Measurements from ENCODE around the gene PKD1L1.
"Not testable (repeated sequence)": the region's sequence is repeated elsewhere in the genome, so short reads cannot be mapped to it uniquely, and the experiment has no call there.

Gene PKD1L1

DNA sequence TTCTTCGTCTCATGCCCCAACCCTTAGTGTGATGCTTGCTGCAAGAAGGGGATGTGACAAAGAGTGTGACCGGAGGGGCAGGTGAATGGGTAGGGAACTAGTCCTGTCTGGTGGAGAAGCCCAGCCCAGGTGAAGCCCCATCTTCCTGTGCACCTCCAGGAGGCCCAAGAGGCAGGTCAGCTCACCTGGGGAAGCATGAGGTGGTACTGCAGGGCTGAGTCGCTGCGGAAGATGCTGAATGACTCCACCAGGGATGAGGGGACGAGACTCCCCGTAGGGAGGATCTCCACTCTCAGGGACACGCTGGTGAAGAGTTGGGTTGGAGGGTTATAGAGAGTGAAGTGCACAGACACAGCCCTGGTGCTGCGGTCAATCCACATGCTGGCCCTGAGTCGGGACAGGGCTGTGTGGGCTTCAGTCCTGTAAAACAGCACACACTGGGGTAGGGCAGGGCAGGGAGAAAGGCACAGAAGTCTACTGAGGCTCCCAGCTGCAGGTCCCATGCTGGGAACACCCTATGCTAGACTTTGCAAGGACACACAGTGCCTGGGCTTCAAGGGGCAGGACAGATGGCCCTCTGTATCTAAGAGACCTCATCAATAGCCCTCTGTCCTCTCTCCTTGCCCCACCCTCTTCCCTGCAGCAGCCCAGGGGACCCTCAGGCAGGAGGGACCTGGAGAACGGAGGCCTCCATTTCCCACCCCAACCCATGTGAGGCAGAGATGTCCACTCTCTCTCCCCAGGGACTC, 136.5 kb downstream of the PKD1L1 start:
- no peak overlapping the region for H3K4me3 ChIP-seq (ENCODE audit: low read depth, low read length)
- DNase-seq (ENCODE audit: low read depth), result no peak

DNA sequence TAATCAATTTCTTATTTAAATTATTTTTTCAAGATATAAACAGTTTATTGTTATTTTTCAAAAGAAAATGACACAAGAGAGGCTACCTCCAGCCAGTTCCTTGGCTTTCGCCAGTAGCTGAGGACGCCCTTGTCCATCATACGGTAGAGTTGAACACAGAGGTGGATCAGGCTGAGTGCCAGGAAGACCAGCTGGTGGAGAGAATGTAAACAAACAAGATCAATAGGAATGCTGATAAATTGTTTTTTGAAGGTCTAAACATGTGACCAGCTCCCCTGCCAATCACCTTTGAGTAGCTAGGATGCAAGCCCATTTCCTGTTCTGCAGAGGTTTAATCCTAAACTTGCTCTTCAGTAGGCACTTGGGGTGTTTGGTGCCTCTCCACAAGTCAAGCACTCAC, 138.9 kb downstream of the PKD1L1 start:
- no peak for DNase-seq (ENCODE audit: low read depth)
- no peak overlapping the region for H3K4me3 ChIP-seq (ENCODE audit: low read depth, low read length)

DNA sequence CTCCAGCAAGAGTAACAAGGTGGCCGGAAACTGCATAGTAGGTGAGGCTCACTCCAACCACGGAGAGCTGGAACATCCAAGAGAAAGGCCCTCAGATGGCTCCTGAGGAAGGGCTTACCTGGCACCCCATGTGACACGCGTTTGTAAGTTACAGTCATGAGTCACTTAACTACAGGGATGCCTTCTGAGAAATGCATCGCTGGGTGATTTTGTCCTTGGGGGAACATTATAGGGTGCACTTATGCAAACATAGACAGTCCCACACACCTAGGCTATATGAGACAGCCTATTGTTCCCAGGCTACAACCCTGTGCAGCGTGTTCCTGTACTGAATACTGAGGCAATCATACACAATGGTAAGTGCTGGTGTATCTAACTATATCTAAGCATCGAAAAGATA, 139.9 kb downstream of the PKD1L1 start:
- DNase-seq (ENCODE audit: low read depth), result no peak
- no peak overlapping the region for H3K4me3 ChIP-seq (ENCODE audit: low read depth, low read length)

DNA sequence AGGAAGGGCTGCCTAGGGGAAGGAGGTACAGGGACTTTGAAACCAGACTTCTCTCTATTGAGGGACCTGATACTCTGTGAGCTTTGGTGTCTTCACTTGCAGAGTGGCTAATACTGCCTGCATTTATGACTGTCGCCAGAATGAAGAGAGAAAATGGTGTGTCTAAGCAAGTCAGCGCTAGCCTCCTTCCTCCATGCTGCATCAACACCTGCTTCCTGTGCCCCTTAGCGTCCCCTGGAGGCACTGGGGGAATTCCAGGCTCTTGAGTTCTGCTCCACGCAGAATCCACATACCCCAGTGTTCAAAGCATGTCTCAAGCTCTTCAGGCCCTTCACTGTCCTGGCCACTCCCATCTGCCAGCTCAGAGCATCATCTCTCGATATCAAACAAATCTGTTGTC, 140.5 kb downstream of the PKD1L1 start:
- no peak for DNase-seq (ENCODE audit: low read depth)
- H3K4me3 ChIP-seq (ENCODE audit: low read depth, low read length), result no peak overlapping the region

DNA sequence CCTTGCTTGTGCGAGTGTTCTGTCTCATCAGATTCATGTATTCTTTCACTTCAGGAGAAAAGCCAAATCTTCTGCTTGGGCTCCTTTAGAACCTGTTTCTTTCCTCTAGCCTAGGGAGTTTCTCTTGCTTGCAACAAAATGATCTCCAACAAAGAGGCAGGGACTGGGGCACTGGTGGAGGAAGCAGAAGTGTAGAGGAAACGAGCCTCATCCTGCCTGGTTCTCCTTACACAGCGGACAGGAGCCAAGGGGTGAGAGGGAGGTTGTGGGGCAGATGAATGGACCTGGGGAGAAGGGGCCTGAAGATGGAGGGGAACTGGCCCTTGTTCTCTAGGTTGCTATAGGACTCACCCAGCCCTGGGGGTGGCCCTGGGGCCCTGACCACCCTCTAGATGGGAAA, 141.1 kb downstream of the PKD1L1 start:
- H3K4me3 ChIP-seq (ENCODE audit: low read depth, low read length), result no peak overlapping the region
- no peak for DNase-seq (ENCODE audit: low read depth)

DNA sequence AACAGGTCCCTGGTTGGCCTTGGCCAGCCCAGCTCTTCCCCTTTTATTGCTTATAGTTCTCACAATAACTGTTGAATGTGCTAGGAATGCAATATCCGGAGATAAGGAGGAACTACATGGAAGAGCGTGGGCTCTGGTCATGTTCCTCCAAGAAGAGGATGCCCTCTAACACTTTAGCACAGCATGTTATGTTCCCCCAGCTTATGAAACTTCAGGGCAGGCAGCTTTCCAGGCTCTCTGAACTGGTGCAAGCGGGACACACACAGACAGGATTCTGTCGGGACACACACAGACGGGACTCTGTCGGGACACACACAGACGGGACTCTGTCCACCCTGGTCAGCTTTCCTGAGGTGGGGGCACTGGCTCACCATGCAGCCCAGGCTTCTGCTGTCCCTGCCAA, 141.6 kb downstream of the PKD1L1 start:
- no peak for DNase-seq (ENCODE audit: low read depth)
- H3K4me3 ChIP-seq (ENCODE audit: low read depth, low read length), result no peak overlapping the region

DNA sequence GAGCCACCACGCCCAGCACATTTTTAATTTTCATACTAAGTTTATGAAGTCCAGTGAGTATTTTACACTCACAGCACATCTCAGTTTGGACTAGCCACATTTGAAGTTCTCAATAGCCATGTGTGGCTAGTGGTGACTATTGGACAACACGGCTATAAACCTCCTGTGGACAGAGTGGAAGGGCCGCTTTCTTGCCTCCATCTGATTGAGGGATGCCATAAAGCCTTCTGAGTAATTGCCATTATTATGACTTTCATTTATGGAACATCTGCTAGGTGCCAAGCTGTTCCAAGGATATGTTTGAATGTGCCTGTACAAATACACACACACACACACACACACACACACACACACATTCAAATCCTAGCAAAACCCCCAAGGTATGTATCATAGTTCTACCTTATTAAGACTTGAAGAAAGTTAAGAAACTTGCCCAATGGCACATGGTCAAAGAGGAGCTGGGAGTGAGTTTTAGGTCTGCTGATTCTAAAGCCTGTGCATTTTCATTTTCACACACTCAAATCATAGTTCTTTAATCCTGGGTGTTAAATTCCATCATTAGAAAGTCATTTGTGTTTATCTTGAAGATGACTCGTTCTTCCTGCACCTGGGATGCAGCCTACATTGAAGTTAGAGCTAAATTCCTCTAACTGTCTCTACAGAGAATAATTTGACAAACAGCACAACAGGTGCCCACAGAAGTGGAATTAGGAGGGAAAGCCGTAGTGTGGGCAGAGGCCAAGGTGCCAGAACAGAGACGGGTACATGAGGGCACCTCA, 143.3 kb downstream of the PKD1L1 start:
- no peak overlapping the region for H3K4me3 ChIP-seq (ENCODE audit: low read depth, low read length)
- DNase-seq (ENCODE audit: low read depth), result no peak

DNA sequence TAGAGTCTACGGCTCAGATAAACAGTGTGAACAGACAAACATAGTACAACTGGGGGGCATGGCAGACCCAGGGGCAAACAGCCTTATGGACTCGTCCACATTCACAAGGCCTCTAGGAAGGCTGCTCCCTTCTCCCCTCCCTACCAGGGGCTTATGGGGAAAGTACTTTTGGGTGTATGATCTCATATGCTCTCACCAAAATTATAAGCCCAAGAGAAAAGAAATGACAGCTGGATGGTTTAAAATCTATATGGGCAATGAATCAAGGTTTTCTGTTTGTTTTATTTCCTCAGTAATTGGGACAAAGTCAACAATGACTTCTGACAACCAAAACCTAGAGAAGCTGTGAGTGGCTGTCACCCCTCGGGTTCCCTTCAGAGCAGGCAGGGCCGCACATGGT, 144.4 kb downstream of the PKD1L1 start:
- DNase-seq (ENCODE audit: low read depth), result no peak
- H3K4me3 ChIP-seq (ENCODE audit: low read depth, low read length), result no peak overlapping the region

DNA sequence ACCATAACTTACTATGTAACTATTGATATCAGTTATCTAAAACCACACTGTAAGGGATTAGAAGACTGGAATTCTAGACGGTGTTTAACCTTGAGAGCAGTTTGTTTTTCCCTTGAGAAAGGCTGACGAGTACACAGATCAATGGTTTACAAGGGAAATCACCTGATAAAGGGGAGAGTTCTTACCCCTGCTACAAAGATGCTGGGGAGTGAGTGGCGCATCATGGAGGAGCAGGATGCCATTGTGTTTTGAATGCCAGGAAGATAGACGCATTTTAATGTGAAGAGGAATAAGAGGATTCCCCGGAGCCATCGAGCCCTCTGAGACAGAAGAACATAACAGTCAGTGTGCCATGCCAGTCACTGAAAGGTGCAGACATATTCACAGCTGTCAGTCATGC, 145.2 kb downstream of the PKD1L1 start:
- H3K4me3 ChIP-seq (ENCODE audit: low read depth, low read length), result no peak overlapping the region
- DNase-seq (ENCODE audit: low read depth), result no peak

DNA sequence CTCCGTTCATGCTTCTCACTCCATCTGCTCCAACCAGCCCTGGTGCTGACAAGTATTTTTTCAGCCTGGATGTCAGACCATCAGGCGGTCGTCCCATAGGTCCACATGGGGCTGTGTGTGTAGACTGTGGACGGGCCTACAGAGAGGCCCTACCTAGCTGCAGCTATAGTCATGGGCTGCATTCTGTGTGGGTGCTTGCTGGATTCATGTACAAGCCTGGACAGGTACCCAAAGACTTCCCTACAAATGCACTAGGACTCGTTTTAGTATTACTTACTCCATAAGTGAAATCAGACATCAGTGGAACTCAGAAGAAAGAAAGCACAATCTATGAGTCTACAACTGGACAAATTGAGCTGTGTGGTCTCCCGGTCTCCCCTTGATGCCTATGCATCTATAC, 146.8 kb downstream of the PKD1L1 start:
- DNase-seq (ENCODE audit: low read depth), result no peak
- H3K4me3 ChIP-seq (ENCODE audit: low read depth, low read length), result no peak overlapping the region

DNA sequence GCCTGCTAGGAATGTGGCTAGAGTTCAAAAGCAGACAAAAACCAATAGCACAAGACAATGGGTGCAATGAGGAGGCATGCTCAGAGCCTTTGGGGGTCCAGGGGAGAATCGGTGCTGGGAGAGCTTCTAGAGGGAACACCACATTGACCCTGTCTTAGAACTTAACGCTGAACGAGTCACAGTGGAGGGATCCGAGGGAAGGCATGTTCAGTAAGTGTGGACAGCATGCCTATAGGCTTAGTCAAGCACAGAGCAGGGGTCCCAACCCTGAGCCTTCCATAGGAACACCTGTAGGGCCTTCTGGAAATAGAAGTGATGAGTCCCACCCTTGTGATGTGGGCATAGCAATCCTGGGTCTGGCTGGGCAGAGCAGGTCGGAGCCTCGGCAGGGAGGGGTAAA, 148.7 kb downstream of the PKD1L1 start:
- H3K4me3 ChIP-seq (ENCODE audit: low read depth, low read length), result no peak overlapping the region
- DNase-seq (ENCODE audit: low read depth), result no peak

DNA sequence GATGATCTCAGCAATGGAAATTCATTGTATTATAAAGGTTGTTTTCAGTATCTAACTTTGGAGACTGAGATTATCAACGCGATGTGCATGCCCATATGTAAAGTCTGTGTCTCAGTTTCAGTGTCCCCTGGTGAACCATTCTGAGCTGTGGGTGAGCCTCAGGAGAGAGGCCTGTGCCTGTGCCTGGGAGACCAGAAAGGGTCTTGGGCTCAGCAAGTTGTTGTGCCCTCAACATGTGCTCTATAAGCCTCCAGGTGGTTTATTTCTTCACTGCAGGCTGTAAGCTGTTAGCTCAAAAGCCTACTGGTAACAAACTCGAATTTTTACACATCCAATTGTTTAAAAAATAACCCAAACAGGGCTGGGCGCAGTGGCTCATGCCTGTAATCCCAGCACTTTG, 151.9 kb downstream of the PKD1L1 start:
- DNase-seq (ENCODE audit: low read depth), result no peak

DNA sequence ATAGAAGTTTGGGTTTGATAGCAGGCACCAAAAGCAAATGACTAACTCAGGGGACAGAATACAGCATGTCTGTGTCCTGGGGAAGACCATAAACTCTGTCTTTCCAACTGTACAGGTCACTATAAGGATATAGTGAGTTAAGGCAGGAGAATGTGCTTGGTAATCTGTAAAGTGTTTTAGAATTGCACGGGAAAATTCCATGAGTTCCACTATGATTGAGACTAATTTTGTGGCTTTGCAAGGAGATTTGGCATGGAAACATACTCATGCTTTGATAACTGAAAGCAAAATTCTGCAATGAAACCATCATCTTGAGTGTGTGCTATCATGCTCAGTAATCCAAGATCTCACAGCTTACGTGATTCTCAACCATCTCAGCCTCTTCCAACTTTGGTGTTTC, 152.6 kb downstream of the PKD1L1 start:
- H3K4me3 ChIP-seq (ENCODE audit: low read depth, low read length), result no peak overlapping the region
- no peak for DNase-seq (ENCODE audit: low read depth)

More for the DNA sequence above, 151.9 kb downstream of the PKD1L1 start:
- H3K4me3 ChIP-seq (ENCODE audit: low read depth, low read length), result no peak overlapping the region

DNA sequence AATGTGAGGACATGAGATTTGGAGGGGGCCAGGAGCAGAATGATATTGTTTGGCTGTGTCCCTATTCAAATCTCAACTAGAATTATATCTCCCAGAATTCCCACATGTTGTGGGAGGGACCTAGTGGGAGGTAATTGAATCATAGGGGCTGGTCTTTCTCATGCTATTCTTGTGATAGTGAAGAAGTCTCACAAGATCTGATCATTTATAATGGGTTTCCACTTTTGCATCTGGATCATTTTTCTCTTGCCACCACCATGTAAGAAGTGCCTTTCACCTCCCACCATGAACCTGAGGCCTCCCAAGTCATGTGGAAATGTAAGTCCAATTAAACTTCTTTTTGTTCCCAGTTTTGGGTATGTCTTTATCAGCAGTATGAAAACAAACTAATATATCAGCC, 153.1 kb downstream of the PKD1L1 start:
- DNase-seq (ENCODE audit: low read depth); H3K4me3 ChIP-seq (ENCODE audit: low read depth, low read length): not testable (repeated sequence)

DNA sequence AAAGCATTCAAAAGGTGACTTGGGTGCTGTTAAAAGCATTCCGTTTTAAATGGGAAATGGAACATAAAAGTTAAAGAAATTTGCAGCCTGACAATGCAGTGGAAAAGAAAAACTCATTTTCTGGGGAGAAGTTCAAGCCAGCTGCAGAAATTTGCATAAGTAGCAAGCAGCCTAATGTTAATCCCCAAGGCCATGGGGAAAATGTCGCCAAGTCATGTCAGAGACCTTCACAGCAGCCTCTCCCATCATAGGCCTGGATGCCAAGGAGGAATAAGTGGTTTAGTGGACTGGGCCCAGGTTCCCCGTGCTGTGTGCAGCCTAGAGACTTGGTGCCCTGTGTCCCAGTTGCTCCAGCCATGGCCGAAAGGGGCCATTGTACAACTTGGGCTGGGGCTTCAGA, 154.2 kb downstream of the PKD1L1 start:
- no peak for DNase-seq (ENCODE audit: low read depth)
- no peak overlapping the region for H3K4me3 ChIP-seq (ENCODE audit: low read depth, low read length)

DNA sequence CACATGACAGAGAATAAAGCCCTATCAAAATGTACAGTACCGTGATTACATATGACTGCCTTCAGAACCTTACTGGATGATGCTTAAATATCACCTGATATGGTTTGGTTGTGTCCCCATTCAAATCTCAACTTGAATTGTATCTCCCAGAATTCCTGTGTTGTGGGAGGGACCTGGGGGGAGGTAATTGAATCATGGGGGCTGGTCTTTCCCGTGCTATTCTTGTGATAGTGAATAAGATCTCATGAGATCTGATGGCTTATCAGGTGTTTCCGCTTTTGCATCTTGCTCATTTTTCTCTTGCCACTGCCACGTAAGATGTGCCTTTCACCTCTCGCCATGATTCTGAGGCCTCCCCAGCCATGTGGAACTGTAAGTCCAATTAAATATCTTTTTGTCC, 155.1 kb downstream of the PKD1L1 start:
- H3K4me3 ChIP-seq (ENCODE audit: low read depth, low read length); DNase-seq (ENCODE audit: low read depth): not testable (repeated sequence)

DNA sequence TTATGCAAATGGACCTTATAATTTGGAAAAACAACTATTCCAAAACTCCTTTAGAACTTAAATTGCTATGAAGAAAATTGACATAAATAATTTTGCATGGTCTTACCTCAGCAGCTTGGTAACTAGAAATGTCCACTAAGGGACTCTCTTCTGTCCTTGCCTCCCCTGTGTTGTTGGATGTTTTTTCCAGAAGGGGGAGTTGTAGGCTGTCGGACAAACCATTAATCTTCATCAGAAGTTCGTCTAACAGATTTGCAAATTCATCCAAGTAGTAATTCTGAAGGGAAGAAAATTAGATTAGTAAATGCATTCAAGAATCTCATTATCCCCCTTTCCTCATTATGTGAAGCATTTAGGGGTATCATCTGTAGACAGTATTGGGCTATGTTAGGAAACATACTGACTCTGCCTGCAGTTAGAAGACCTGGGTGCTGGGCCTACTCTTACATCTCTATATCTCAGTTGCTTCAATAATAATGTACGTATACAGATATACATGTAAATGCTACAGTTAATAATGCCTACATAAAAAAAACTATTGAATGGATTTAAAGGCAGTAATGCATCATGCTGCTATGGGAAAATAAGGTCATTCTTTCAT, 155.6 kb downstream of the PKD1L1 start:
- DNase-seq (ENCODE audit: low read depth), result no peak

DNA sequence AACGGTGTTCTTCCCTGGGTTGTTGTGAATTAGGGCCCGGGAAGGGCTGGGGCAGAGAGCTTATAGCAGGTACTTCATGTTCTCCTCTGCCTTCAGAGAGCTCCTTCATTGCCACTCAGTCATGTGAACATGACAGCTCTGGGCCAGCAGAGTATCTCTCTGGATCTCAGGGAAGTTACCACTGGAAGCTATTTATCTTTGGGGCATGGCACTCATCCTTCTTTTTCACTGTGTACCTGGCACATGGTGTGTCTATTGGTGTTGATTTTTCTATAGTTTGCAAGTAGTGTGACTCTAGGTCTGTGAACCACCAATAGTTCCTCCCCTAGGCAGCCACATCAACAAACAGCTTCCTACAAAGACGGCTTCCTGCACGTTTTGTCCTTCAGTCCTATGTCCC, 156.6 kb downstream of the PKD1L1 start:
- no peak for DNase-seq (ENCODE audit: low read depth)
- H3K4me3 ChIP-seq (ENCODE audit: low read depth, low read length), result no peak overlapping the region

More for the DNA sequence above, 155.6 kb downstream of the PKD1L1 start:
- H3K4me3 ChIP-seq (ENCODE audit: low read depth, low read length), result no peak overlapping the region

DNA sequence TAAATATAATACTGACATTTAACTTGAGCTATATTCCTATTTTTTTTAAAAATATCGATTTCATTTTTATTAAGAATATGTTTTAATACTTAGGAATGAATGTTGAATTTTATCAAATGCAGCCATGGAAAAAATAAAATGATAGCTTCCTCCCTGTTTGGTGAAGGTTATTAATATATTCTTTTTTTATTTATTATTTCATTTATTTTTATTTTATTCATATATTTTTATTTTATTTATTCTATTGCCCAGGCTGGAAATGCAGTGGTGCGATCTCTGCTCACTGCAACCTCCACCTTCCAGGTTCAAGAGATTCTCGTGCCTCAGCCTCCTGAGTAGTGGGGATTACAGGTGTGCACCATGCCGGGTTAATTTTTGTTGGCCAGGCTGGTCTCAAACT, 160.2 kb downstream of the PKD1L1 start:
- no peak overlapping the region for H3K4me3 ChIP-seq (ENCODE audit: low read depth, low read length)
- DNase-seq (ENCODE audit: low read depth), result no peak

DNA sequence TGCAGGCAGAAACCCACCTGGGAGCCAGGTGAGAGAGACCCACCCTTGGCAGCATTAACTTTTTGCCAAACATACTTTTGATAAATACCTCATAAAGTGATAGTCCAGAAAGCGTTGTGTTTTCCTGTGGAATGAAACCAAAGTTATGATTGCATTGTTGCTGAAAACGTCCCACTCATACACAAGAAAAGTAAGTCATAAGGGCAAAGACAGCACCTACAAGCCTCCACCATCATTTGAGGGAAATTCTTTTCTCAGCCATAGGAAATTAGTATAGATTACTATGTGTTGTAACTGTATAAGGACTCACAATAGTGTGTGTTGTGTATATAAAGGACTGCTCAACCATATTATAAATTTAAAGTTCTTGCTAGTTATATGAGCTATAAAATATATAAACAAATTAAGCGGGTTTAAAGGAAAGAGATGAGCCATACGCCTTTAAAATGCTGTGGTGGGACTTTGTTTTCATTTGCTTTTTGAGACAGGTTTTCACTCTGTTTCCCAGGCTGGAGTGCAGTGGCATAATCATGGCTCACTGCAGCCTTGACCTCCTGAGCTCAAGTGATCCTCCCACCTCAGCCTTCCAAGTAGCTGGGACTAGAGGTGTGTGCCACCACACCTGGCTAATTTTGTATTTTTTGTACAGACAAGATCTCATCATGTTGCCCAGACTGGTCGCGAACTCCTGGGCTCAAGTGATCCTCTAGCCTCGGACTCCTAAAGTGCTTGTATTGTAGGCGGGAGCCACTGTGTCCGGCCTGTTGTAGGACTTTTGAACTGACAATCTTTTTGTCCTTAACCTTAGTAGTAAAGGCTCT, 160.8 kb downstream of the PKD1L1 start:
- DNase-seq (ENCODE audit: low read depth), result no peak
- no peak overlapping the region for H3K4me3 ChIP-seq (ENCODE audit: low read depth, low read length)

Measured in skeletal muscle cell (primary cell).